Suprapubic skin (tissue), 3 donors: Measurements from ENCODE around the gene GNAI3.

Experiments
- EP300 ChIP-seq: sonication (generic); formaldehyde crosslinking; IDR thresholded peaks from one replicate; pipeline ENCODE4 v1.6.1; 2017; ENCODE audit warnings: antibody characterized with exemption
- POLR2A ChIP-seq, 2 donors: fragments of 450-650 bp; IDR thresholded peaks; one replicate each; pipeline ENCODE4 v1.6.1; 2017; ENCODE audit warnings: antibody characterized with exemption in 2 of 2, mild to moderate bottlenecking in 2 of 2, moderate library complexity in 2 of 2
- TF ChIP-seq, protein P1 (sequence below), 2 donors: fragments of 200-600 bp in 1 of 2; fragments of 450-650 bp in 1 of 2; sonication (generic) in 1 of 2; IDR thresholded peaks; one replicate each; pipeline ENCODE4 v1.5.1; 2016 to 2019; ENCODE audit warnings: antibody characterized with exemption in 2 of 2, mild to moderate bottlenecking in 1 of 2, moderate library complexity in 1 of 2

GRCh38 chr1:109605381-109605780, 57.0 kb downstream of the GNAI3 start:
- TF ChIP-seq, protein P1, sequence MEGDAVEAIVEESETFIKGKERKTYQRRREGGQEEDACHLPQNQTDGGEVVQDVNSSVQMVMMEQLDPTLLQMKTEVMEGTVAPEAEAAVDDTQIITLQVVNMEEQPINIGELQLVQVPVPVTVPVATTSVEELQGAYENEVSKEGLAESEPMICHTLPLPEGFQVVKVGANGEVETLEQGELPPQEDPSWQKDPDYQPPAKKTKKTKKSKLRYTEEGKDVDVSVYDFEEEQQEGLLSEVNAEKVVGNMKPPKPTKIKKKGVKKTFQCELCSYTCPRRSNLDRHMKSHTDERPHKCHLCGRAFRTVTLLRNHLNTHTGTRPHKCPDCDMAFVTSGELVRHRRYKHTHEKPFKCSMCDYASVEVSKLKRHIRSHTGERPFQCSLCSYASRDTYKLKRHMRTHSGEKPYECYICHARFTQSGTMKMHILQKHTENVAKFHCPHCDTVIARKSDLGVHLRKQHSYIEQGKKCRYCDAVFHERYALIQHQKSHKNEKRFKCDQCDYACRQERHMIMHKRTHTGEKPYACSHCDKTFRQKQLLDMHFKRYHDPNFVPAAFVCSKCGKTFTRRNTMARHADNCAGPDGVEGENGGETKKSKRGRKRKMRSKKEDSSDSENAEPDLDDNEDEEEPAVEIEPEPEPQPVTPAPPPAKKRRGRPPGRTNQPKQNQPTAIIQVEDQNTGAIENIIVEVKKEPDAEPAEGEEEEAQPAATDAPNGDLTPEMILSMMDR (IDR thresholded peaks at IDR 0.05): no peak
- TF ChIP-seq POLR2A (IDR thresholded peaks at IDR 0.05) (no peak), EP300 (no peak)
